ENCODE data around the gene FRMPD1.
A peak's percentile ranks its signal among the peaks of the same experiment; 100 is the strongest.
"Not testable (repeated sequence)": the region's sequence is repeated elsewhere in the genome, so short reads cannot be mapped to it uniquely, and the experiment has no call there.

Gene FRMPD1

DNA sequence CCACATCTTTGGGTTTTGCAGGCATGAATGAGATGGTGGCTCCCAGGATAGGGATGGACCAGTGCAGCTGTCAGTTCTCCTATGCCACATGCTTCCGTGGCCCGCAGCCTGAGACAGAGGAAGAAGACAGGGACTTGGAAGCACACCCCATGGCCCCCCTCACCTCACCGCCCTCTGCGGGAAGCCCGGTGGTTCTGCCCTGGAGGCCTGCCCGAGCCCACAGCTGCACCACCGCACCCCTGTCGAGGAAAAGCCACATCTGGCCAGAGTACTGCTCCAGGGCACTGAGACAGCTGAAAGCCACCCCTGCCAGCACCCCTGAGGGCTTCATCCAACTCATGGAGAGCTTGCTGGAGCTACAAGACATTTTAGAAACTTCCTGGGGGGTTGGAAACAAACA lies 95.2 kb downstream of the FRMPD1 start:
- Histone ChIP-seq H3K4me3 (no peak overlapping the region), H3K27ac (no peak overlapping the region), H3K9ac (ENCODE audit: insufficient read length) (no peak overlapping the region), H3K9me3 (ENCODE audit: low read depth, low read length) (no peaks in the 10 kb centered on the region), H3K36me3 (ENCODE audit: insufficient read depth, low read length) (no peaks in the 10 kb centered on the region)
- DNase-seq (ENCODE audit: low read depth, low spot score) = no peak
- TF ChIP-seq EZH2 (IDR thresholded peaks at IDR 0.05) = no peak
- TF ChIP-seq POLR2AphosphoS5 (IDR thresholded peaks at IDR 0.05; ENCODE audit: borderline replicate concordance, low read depth, low read length) = no peak
- no peak for TF ChIP-seq FOXP2 (optimal IDR thresholded peaks at IDR 0.05; ENCODE audit: control extremely low read depth, extremely low read length, insufficient read depth)

DNA sequence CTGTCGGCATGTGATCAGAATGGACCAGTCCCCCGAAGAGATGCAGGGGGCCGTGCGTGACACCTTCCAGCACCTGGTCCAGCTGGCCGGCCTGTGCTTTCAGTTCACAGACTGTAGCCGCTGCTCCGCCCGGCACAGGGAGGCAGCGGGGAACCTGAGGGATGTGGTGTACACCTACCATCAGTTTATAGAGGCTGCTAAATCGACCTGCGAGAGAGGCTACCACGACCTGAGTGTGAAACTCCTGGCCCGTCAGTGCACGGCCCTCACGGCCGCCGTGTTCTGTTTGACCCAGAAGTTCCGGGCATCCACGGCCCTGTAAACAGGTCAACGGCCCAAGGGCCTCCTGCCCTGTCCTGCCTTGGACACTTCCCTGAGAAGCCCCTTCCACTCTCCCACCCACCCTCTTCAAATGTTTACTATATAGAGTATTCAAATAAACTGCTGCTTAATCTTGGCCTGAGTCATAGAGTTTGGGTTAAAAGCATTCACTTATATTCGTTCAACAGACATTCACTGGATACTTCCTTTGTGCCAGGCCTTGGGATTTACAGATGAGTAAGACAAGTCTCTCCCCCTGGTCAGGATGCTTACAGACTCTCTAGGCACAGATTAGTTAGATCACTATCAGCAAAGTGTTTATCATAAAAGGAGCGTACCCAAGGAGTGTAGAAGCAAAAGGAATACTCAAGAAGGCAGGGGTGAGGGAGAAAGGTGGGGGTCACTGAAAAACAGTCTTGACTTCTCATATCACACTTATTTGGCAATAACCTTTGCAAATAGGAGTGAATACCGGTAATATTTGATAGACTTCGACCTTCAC lies 95.9 kb downstream of the FRMPD1 start:
- no peaks in the 10 kb centered on the region for H3K36me3 ChIP-seq (ENCODE audit: insufficient read depth, low read length)
- DNase-seq (ENCODE audit: low read depth, low spot score) = no peak
- TF ChIP-seq FOXP2 (optimal IDR thresholded peaks at IDR 0.05; ENCODE audit: control extremely low read depth, extremely low read length, insufficient read depth) = no peak
- no peak for TF ChIP-seq EZH2 (IDR thresholded peaks at IDR 0.05)
- no peak for TF ChIP-seq POLR2AphosphoS5 (IDR thresholded peaks at IDR 0.05; ENCODE audit: borderline replicate concordance, low read depth, low read length)
- no peak overlapping the region for H3K9ac ChIP-seq (ENCODE audit: insufficient read length)
- no peak overlapping the region for H3K27ac ChIP-seq
- H3K9me3 ChIP-seq (ENCODE audit: low read depth, low read length) = no peaks in the 10 kb centered on the region
- no peak overlapping the region for H3K4me3 ChIP-seq

DNA sequence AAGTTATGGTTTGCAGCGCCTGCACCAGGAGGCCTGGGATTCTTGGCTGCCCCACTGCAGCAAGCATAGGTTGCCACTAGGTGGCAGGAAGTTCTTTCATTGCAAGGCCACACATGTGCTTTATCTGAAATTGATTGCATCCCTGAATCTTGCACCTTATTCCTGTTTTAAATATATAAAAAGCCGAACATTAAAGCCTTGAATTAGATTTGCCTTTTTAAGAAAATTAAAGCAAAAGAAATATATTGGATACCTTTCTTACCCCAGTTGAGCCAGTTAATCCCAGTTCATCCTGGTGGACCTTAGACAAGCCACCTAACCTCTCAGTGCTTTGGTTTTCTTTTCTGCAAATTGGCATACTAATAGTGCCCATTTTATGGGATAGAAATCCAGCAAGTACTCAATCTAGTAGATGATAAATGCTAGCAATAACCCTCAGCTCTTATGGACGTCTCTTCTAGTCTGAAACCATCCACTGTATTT lies 96.6 kb downstream of the FRMPD1 start:
- H3K9ac ChIP-seq (ENCODE audit: insufficient read length) = no peak overlapping the region
- no peak overlapping the region for H3K4me3 ChIP-seq
- no peaks in the 10 kb centered on the region for H3K36me3 ChIP-seq (ENCODE audit: insufficient read depth, low read length)
- no peak overlapping the region for H3K27ac ChIP-seq
- no peaks in the 10 kb centered on the region for H3K9me3 ChIP-seq (ENCODE audit: low read depth, low read length)
- peak; percentile 18 for DNase-seq (ENCODE audit: low read depth, low spot score)
- no peak for TF ChIP-seq FOXP2 (optimal IDR thresholded peaks at IDR 0.05; ENCODE audit: control extremely low read depth, extremely low read length, insufficient read depth)
- no peak for TF ChIP-seq POLR2AphosphoS5 (IDR thresholded peaks at IDR 0.05; ENCODE audit: borderline replicate concordance, low read depth, low read length)
- no peak for TF ChIP-seq EZH2 (IDR thresholded peaks at IDR 0.05)

DNA sequence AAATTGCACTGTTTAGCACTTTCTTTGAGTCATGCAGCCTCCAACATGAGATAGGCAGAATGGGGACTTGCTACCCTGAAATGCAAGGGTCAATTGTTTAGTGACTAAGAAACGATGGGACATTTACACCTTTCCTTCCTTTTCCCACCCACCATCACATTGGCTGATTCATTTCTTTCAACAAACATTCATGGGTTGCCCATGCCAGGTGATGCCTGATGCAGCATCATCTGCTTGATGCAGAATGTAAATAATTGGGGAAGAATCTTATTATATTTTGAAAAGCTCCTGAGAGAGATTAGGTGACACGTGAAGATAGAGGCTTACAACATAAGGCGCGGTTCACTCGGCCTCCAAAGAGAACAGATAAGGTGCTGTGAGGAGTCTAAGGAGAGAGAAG lies 98.4 kb downstream of the FRMPD1 start:
- no peaks in the 10 kb centered on the region for H3K36me3 ChIP-seq (ENCODE audit: insufficient read depth, low read length)
- TF ChIP-seq FOXP2 (optimal IDR thresholded peaks at IDR 0.05; ENCODE audit: control extremely low read depth, extremely low read length, insufficient read depth) (no peak), EZH2 (IDR thresholded peaks at IDR 0.05) (no peak), POLR2AphosphoS5 (IDR thresholded peaks at IDR 0.05; ENCODE audit: borderline replicate concordance, low read depth, low read length) (no peak)
- H3K4me3 ChIP-seq = no peak overlapping the region
- no peaks in the 10 kb centered on the region for H3K9me3 ChIP-seq (ENCODE audit: low read depth, low read length)
- H3K9ac ChIP-seq (ENCODE audit: insufficient read length) = no peak overlapping the region
- H3K27ac ChIP-seq = no peak overlapping the region
- no peak for DNase-seq (ENCODE audit: low read depth, low spot score)

DNA sequence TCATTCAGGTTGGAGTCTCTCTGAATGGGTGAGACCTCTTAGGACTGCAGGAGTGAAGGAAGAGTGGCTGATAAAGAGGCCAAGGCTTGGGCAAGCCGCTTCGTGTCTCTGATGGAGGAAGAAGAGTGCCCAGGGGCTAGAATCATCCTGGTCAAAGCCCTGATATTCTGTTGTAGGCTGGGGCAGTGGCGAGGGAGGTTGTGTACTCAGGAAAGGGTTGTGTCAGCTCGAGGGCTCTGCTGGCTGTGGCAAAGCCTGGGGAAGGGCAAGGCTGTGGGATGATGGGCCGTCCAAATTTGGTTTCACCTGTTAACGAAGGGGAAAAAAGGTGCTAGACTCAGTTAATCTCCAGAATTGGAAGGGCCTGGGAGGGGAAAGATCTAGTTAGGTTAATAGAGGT lies 100.4 kb downstream of the FRMPD1 start:
- Histone ChIP-seq H3K4me3 (no peak overlapping the region), H3K9ac (ENCODE audit: insufficient read length) (no peak overlapping the region), H3K9me3 (ENCODE audit: low read depth, low read length) (no peaks in the 10 kb centered on the region), H3K36me3 (ENCODE audit: insufficient read depth, low read length) (no peaks in the 10 kb centered on the region), H3K27ac (no peak overlapping the region)
- no peak for DNase-seq (ENCODE audit: low read depth, low spot score)
- no peak for TF ChIP-seq FOXP2 (optimal IDR thresholded peaks at IDR 0.05; ENCODE audit: control extremely low read depth, extremely low read length, insufficient read depth)

DNA sequence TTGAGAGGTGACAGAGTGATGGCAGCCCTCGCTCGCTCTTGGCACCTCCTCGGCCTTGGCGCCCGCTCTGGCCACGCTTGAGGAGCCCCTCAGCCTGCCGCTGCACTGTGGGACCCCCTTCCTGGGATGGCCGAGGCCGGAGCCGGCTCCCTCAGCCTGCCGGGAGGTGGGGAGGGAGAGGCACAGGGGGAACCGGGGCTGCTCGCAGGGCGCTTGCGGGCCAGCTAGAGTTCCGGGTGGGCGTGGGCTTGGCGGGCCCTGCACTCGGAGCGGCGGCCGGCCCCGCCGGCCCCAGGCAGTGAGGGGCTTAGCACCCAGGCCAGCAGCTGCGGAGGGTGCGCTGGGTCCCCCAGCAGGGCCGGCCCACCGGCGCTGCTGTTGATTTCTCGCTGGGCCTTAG lies 101.0 kb downstream of the FRMPD1 start:
- not testable (repeated sequence) for H3K9me3 ChIP-seq (ENCODE audit: low read depth, low read length); H3K4me3 ChIP-seq; H3K36me3 ChIP-seq (ENCODE audit: insufficient read depth, low read length); H3K9ac ChIP-seq (ENCODE audit: insufficient read length); DNase-seq (ENCODE audit: low read depth, low spot score); H3K27ac ChIP-seq

DNA sequence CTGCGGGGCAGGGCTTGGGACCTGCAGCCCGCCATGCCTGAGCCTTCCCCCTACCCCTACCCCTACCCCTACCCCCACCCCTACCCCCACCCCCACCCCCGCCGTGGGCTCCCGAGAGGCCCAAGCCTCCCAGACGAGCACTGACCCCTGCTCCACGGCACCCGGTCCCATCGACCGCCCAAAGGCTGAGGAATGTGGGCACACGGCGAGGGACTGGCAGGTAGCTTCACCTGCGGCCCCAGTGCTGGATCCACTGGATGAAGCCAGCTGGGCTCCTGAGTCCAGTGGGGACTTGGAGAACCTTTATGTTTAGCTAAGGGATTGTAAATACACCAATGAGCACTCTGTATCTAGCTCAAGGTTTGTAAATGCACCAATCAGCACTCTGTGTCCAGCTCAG lies 101.4 kb downstream of the FRMPD1 start:
- not testable (repeated sequence) for H3K27ac ChIP-seq; H3K36me3 ChIP-seq (ENCODE audit: insufficient read depth, low read length); DNase-seq (ENCODE audit: low read depth, low spot score); H3K9me3 ChIP-seq (ENCODE audit: low read depth, low read length); H3K4me3 ChIP-seq; H3K9ac ChIP-seq (ENCODE audit: insufficient read length)

DNA sequence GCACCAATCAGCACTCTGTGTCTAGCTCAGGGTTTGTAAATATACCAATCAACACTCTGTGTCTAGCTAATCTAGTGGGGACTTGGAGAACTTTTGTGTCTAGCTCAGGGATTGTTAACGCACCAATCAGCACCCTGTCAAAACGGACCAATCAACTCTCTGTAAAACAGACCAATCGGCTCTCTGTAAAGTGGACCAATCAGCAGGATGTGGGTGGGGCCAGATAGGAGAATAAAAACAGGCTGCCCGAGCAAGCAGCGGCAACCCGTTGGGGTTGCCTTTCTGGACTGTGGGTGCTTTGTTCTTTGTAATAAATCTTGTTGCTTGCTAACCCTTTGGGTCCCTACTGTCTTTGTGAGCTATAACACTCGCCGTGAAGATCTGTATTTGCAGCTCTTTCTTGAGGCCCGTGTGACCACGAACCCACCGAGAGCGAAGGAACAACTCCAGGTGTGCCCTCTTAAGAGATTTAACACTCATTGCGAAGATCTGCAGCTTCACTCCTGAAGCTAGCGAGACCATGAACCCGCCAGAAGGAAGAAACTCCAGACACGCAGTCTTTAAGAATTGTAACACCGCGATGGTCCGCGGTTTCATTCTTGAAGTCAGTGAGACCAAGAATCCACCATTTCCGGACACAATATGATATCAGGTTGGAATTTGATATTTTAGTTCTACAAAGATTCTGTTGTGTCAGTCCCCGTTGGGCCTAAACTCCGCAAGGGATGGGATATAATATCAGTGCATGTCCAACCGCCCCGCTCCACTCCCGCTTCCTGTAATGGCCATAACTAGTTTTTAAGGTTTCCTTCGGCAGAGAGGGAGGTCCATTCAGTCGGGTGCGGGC lies 102.1 kb downstream of the FRMPD1 start:
- H3K36me3 ChIP-seq (ENCODE audit: insufficient read depth, low read length) = no peaks in the 10 kb centered on the region
- no peak for TF ChIP-seq FOXP2 (optimal IDR thresholded peaks at IDR 0.05; ENCODE audit: control extremely low read depth, extremely low read length, insufficient read depth)
- TF ChIP-seq EZH2 (IDR thresholded peaks at IDR 0.05) = no peak
- TF ChIP-seq POLR2AphosphoS5 (IDR thresholded peaks at IDR 0.05; ENCODE audit: borderline replicate concordance, low read depth, low read length) = no peak
- peak overlapping the region; percentile 84 for H3K9ac ChIP-seq (ENCODE audit: insufficient read length)
- no peaks in the 10 kb centered on the region for H3K9me3 ChIP-seq (ENCODE audit: low read depth, low read length)
- H3K27ac ChIP-seq = no peak overlapping the region
- DNase-seq (ENCODE audit: low read depth, low spot score) = no peak
- peak overlapping the region; percentile 94 for H3K4me3 ChIP-seq

Measured in SK-N-MC (cell line).